Left kidney (tissue), 8 donors: ENCODE measurements around the gene OR4X1. TPM values are rescaled to one million over a fixed set of nuclear protein-coding genes. Genes with fewer than 3 reads are reported as not detected.
"Not testable (repeated sequence)": the region's sequence is repeated elsewhere in the genome, so short reads cannot be mapped to it uniquely, and the experiment has no call there.

Experiments
- DNase-seq: peaks from one replicate; pipeline ENCODE4 v3.0.0-alpha.2; 2013
- long read RNA-seq, 8 donors: transcript quantifications; one replicate each; lab custom pipeline, GENCODE V29; 2026
- polyA plus RNA-seq: library from polyadenylated mRNA; unstranded; fragments of 120-200 nt; gene quantifications from one replicate; pipeline ENCODE4 v1.2.1, GENCODE V29; 2013; ENCODE audit not compliant: insufficient read length

The OR4X1 gene
- not detected for polyA plus RNA-seq
- long read RNA-seq, donor 1, result 0 reads
- long read RNA-seq, donor 2, result 0 reads
- long read RNA-seq, donor 3, result 0 reads
- long read RNA-seq, donor 4, result 0 reads
- long read RNA-seq, donor 5, result 0 reads
- long read RNA-seq, donor 6, result 0 reads
- long read RNA-seq, donor 7, result 0 reads
- long read RNA-seq, donor 8, result 0 reads

DNA sequence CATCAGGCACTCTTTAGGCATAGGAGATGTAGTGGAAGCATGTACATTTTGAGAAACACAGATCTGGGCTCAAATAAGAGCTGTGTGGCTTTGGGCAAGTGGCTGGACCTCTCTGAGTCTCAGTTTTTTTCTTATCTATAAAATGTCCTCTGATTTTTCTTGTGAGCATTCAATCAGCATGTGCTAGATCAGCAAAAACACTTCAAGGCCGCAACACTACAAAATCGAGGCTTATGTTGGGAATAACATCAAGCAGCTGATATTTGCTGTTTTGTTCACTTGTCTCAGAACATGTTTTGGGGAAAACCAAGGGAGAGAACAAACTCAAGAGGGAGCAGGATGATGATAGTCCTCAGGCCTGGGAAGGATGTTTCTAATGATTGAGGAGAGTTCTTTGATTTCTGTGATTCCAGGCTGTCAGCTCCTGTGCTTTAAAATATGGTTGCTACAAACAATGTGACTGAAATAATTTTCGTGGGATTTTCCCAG is at the start of gene OR4X1:
TSS of gene OR4X1 (plus strand) at position 439 of the 489 bp plus-strand sequence. CDS start at position 439, 0 bp downstream.
- no peak for DNase-seq

DNA sequence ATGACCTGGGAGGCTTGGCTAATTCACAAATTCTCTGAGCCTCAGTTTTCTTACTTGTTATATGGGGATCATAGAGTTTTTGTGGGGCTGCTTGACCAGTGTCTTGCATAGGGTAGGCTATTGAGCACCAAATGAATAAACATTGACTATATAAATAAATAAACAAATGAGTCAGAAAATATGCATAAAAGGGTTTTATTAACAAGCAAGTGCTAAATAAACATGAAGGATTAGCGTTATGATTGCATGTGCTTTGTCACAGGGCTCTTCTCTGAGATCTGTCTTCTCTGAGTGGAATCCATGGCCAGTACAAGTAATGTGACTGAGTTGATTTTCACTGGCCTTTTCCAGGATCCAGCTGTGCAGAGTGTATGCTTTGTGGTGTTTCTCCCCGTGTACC is 47.2 kb upstream of the OR4X1 start, which contains the start of gene OR4B1:
TSS of gene OR4B1 (plus strand) at position 301 of the 400 bp plus-strand sequence. CDS start at position 301, 0 bp downstream.
- no peak for DNase-seq

- DNase-seq, result no peak
These were observed 34.9 kb upstream of the OR4X1 start for GRCh38 chr11:48228761-48229160.

DNA sequence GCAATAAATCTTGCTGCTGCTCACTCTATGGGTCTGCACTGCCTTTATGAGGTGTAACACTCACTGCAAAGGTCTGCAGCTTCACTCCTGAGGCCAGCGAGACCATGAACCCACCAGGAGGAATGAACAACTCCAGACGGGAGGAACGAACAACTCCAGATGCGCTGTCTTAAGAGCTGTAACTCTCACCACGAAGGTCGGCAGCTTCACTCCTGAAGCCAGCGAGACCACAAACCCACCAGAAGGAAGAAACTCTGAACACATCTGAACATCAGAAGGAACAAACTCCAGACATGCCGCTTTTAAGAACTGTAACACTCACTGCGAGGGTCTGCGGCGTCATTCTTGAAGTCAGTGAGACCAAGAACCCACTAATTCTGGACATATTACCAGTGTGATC is 33.6 kb upstream of the OR4X1 start:
- DNase-seq, result not testable (repeated sequence)

GRCh38 chr11:48237727-48238126 is 25.9 kb upstream of the OR4X1 start:
- no peak for DNase-seq

DNA sequence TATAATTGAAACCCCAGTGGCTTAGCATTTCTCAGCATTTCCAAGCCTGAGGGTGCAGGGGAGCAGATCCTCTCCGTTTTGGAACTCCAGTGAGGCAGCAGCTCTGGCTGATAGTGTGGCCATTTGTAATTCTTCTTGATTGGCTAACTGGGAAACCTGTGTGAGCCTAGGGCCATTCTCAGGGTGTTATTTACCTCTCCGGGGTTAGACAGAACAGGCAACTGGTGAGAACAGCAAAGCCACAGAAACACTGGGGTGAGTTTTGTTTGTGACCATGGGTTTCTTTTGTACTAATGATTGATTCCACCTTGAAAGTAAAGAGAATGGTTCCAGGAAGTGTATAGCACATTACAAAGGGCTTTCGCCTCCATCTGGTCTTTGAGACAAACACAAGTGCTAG is 21.2 kb upstream of the OR4X1 start:
- DNase-seq, result no peak

DNA sequence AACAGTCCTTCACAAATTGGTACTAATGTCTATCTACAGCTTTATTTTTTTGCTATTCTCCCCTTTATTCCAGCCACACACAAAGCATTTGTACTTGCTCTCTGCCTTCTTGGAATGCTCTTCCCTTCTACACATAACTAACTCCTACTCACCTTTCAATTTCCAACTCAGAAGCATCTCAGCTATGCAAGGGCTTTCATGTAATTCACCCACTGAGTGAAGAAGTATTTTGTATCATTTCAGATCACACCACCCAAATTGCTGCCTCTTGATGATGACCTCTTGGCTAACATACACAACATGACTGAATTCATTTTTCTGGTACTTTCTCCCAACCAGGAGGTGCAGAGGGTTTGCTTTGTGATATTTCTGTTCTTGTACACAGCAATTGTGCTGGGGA is 18.9 kb upstream of the OR4X1 start, which contains the start of gene OR4X2:
TSS of gene OR4X2 (plus strand) at position 301 of the 400 bp plus-strand sequence. CDS start at position 301, 0 bp downstream.
- DNase-seq, result no peak

GRCh38 chr11:48248902-48249301 is 14.8 kb upstream of the OR4X1 start:
- DNase-seq, result no peak

GRCh38 chr11:48261600-48261999 is 2.1 kb upstream of the OR4X1 start:
- DNase-seq, result no peak

GRCh38 chr11:48270621-48271020 is 7.0 kb downstream of the OR4X1 start:
- DNase-seq, result no peak

GRCh38 chr11:48272606-48273005 is 8.9 kb downstream of the OR4X1 start:
- DNase-seq, result no peak

GRCh38 chr11:48305923-48306322 is 42.3 kb downstream of the OR4X1 start, which contains the start of gene OR4S1:
Gene OR4S1, plus strand, starts transcription at chr11:48306223. Its CDS starts 0 bp downstream, at chr11:48306223.
- DNase-seq, result no peak

DNA sequence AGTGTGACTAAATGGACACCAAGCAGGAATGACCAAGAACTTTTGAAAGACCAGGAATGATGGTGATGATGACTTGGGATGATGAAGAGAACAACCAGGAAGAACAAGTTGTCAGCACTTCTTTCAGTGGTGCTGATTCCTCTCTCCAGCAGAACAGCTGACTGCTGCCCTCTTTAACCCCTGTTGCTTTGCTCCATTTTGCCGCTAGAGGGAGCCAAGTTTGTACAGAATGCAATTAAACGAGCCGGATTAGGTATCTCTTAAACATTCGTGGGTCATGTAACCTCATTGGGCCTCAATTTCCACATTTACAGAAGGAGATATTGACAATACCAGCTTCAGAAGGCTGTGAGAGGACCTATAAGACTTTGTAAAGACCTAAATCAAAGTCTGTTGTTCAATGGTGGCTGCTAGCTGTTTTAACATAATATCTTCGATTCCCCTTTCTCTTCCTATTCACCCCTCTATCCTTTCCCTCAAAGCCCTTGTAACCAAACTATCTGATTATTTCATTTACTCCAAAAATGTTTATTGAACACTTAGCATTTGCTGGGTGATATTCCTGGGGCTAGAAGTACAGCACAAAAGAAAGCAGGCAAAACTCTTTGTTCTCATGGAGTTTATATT is 44.2 kb downstream of the OR4X1 start:
- peak; percentile 47 for DNase-seq

GRCh38 chr11:48313590-48313989 is 49.9 kb downstream of the OR4X1 start:
- DNase-seq, result not testable (repeated sequence)

Other genes with a start within 250 kb of the OR4X1 start
- gene OR4B1, start 47.1 kb upstream of the OR4X1 start, polyA plus RNA-seq, result not detected
- gene OR4X2, start 18.8 kb upstream of the OR4X1 start, polyA plus RNA-seq, result not detected
- not detected for gene OR4S1, start 42.4 kb downstream of the OR4X1 start, polyA plus RNA-seq
- gene OR4C3, start 61.1 kb downstream of the OR4X1 start, polyA plus RNA-seq, result not detected
- gene OR4C5, start 102.6 kb downstream of the OR4X1 start, polyA plus RNA-seq, result not detected
- not detected for gene OR4A47, start 224.9 kb downstream of the OR4X1 start, polyA plus RNA-seq